Erythroblast (primary cell): ENCODE data around the gene ZFYVE1.

ENCODE experiments used
- GATA1 ChIP-seq: IDR thresholded peaks from 2 replicates; pipeline ENCODE4 v1.6.1; 2011; ENCODE audit warnings: low read depth, mild to moderate bottlenecking, control low read depth, low read length, moderate library complexity
- POLR2A ChIP-seq: IDR thresholded peaks from 2 replicates; pipeline ENCODE4 v1.6.1; 2011; ENCODE audit warnings: mild to moderate bottlenecking, low read length

DNA sequence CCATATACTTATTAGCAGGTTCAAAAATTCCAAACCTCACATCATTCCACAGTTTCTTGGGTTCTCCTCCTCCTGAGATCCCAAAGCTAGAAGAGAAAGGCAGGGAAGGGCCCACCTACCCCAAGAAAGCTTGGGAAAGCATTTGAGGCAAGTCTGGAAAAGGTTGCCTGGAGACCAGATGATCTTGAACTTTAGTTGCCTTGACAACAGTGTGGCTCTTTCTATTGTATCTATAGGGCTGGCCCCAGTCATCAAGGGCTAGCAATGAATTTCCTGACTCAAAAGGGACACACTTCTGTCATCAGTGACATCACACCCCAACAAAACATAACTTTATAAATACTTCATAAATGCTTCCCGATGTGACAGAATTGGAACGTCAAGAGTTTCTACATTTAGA, 40.0 kb downstream of the ZFYVE1 start:
- no peak for TF ChIP-seq POLR2A
- TF ChIP-seq GATA1 = no peak
